GM21717 (cell line): ENCODE data around the gene SYT8.
"Not testable (repeated sequence)": the region's sequence is repeated elsewhere in the genome, so short reads cannot be mapped to it uniquely, and the experiment has no call there.

Experiments
- ATAC-seq: cut with Tn5 transposase; IDR thresholded peaks from one replicate; pipeline ENCODE4 v1.9.1; 2021; ENCODE audit warnings: mild to moderate bottlenecking, moderate library complexity; ENCODE audit not compliant: unreplicated experiment

SYT8 gene

GRCh38 chr11:1882265-1883238, 47.8 kb downstream of the SYT8 start:
- ATAC-seq: no peak

GRCh38 chr11:1883346-1884302, 48.8 kb downstream of the SYT8 start:
- ATAC-seq: no peak

GRCh38 chr11:1884303-1884700, 49.5 kb downstream of the SYT8 start:
- ATAC-seq: no peak

GRCh38 chr11:1886551-1886950, 51.8 kb downstream of the SYT8 start:
- ATAC-seq: not testable (repeated sequence)
